Endothelial cell of umbilical vein (primary cell): ENCODE measurements around the gene NXN. TPM values are rescaled to one million over a fixed set of nuclear protein-coding genes. Genes with fewer than 3 reads are reported as not detected.

Experiments used
- BruUV-seq: library from RNA; stranded (reverse); fragments of 400-500 nt; replicated peaks from 2 replicates; lab custom pipeline; 2021; lab: Mats Ljungman, UMichigan
- CTCF ChIA-PET: fragments of 300-600, 350-600 bp; sonication (Branson Sonifier 250); formaldehyde crosslinking; loops from one replicate; lab custom pipeline; 2021; ENCODE audit warnings: antibody characterized with exemption, inconsistent platforms; lab: Charles Lee
- POLR2A ChIA-PET: fragments of 300-600, 350-600 bp; sonication (Branson Sonifier 250); formaldehyde crosslinking; loops from one replicate; lab custom pipeline; 2021; ENCODE audit warnings: antibody characterized with exemption, inconsistent platforms; lab: Charles Lee
- DNase-seq: peaks from one replicate; pipeline ENCODE4 v3.0.0-alpha.2; 2011; ENCODE audit warnings: low read depth, low spot score
- FAIRE-seq: peaks from 2 replicates; lab custom pipeline; 2011; peaks lifted over from hg19 to GRCh38; lab: Jason Lieb, UNC
- H2AFZ ChIP-seq: 2 replicates; pipeline ENCODE4 v1.6.0; 2012; ENCODE audit warnings: low read depth, low read length, control low read depth, inconsistent platforms
- H3K27ac ChIP-seq: 2 replicates; pipeline ENCODE4 v1.5.1; 2011; ENCODE audit warnings: low read depth, mild to moderate bottlenecking, control low read depth, low read length, moderate library complexity; ENCODE audit not compliant: insufficient read depth
- H3K27me3 ChIP-seq, 2 experiments: 2 replicates each; pipeline versions ENCODE4 v1.6.0 to v1.6.1; 2011; ENCODE audit warnings: low read length in 2 of 2, mixed read lengths in 1 of 2; ENCODE audit not compliant: control insufficient read depth in 2 of 2, insufficient read depth in 2 of 2
- H3K36me3 ChIP-seq, 2 experiments: 2 replicates in 1 of 2; 3 replicates in 1 of 2; pipeline ENCODE4 v1.5.1; 2011; ENCODE audit warnings: low read length in 2 of 2, mild to moderate bottlenecking in 1 of 2, moderate library complexity in 1 of 2; ENCODE audit not compliant: control insufficient read depth in 2 of 2, insufficient read depth in 2 of 2; ENCODE audit errors: extremely low read depth in 1 of 2
- H3K4me1 ChIP-seq: 3 replicates; pipeline ENCODE4 v1.5.1; 2011; ENCODE audit warnings: mild to moderate bottlenecking, low read length; ENCODE audit not compliant: control insufficient read depth, insufficient read depth; ENCODE audit errors: extremely low read depth
- H3K4me2 ChIP-seq: 2 replicates; pipeline ENCODE4 v1.6.1; 2011; ENCODE audit warnings: low read length, control low read depth, mixed read lengths; ENCODE audit not compliant: insufficient read depth
- H3K4me3 ChIP-seq, 3 experiments: fragments of 200-600 bp in 1 of 3; sonication (generic), shearing (Covaris generic) in 1 of 3; replicated peaks in 1 of 3; 2 replicates each; pipeline ENCODE4 v1.5.1; 2011 to 2016; ENCODE audit warnings: control low read depth in 3 of 3, low read length in 3 of 3, mild to moderate bottlenecking in 2 of 3, inconsistent platforms in 1 of 3, low read depth in 1 of 3, moderate library complexity in 1 of 3; ENCODE audit not compliant: insufficient read depth in 1 of 3
- H3K79me2 ChIP-seq: 2 replicates; pipeline ENCODE4 v1.6.0; 2012; ENCODE audit warnings: low read length, inconsistent platforms; ENCODE audit not compliant: control insufficient read depth, insufficient read depth
- H3K9ac ChIP-seq: replicated peaks from 2 replicates; pipeline ENCODE3; 2011; ENCODE audit warnings: low read length, control low read depth; ENCODE audit not compliant: insufficient read depth; ENCODE audit errors: extremely low read depth
- H3K9me1 ChIP-seq: replicated peaks from 3 replicates; pipeline ENCODE4 v1.6.0; 2011; ENCODE audit warnings: mild to moderate bottlenecking, low read length; ENCODE audit not compliant: control insufficient read depth, insufficient read depth; ENCODE audit errors: extremely low read depth
- H3K9me3 ChIP-seq: replicated peaks from 2 replicates; pipeline ENCODE4 v1.5.1; 2012; ENCODE audit warnings: low read length, inconsistent platforms; ENCODE audit not compliant: control insufficient read depth, insufficient read depth
- H4K20me1 ChIP-seq: replicated peaks from 2 replicates; pipeline ENCODE3; 2011; ENCODE audit warnings: mild to moderate bottlenecking, low read length; ENCODE audit not compliant: control insufficient read depth, insufficient read depth; ENCODE audit errors: extremely low read depth
- EZH2 ChIP-seq: IDR thresholded peaks from 2 replicates; pipeline ENCODE4 v1.6.1; 2012; ENCODE audit warnings: borderline replicate concordance, low read depth, mild to moderate bottlenecking, moderate library complexity, low read length, inconsistent platforms; ENCODE audit not compliant: severe bottlenecking
- FOS ChIP-seq: IDR thresholded peaks from 2 replicates; pipeline ENCODE4 v1.6.1; 2011; ENCODE audit warnings: mild to moderate bottlenecking, low read length, moderate library complexity, borderline replicate concordance; ENCODE audit not compliant: insufficient read depth
- GATA2 ChIP-seq: IDR thresholded peaks from 2 replicates; pipeline ENCODE4 v1.7.0; 2011; ENCODE audit warnings: low read depth, mild to moderate bottlenecking, moderate library complexity, mixed read lengths, low read length; ENCODE audit not compliant: insufficient read length, insufficient read depth
- JUN ChIP-seq: IDR thresholded peaks from 2 replicates; pipeline ENCODE4 v1.6.1; 2011; ENCODE audit warnings: borderline replicate concordance, low read depth; ENCODE audit not compliant: insufficient read length, insufficient read depth
- MYC ChIP-seq: IDR thresholded peaks from one replicate; pipeline ENCODE4 v1.6.1; 2011; ENCODE audit warnings: mild to moderate bottlenecking, low read depth, low read length
- POLR2A ChIP-seq: IDR thresholded peaks from 2 replicates; pipeline ENCODE4 v1.6.1; 2012; ENCODE audit warnings: low read depth, mild to moderate bottlenecking, control low read depth, low read length
- POLR2AphosphoS5 ChIP-seq: IDR thresholded peaks from 2 replicates; pipeline ENCODE4 v1.6.1; 2012; ENCODE audit warnings: low read depth, mild to moderate bottlenecking, control low read depth, low read length, moderate library complexity; ENCODE audit not compliant: insufficient read depth
- dilution Hi-C: fragments of 300-500 bp; cut with MboI; formaldehyde crosslinking; loops from one replicate; pipeline ENCODE4 v1.15.0; 2019; ENCODE audit warnings: low sequenced_read_pairs; ENCODE audit not compliant: extremely low pct_ligation_motif_present
- intact Hi-C: fragments of 100-400 bp; cut with micrococcal nuclease; formaldehyde crosslinking; loops from one replicate; pipeline ENCODE4 v1.10.0; 2022
- polyA plus RNA-seq, 4 experiments: library from polyadenylated mRNA; depleted of rRNA in 3 of 4; stranded (reverse) in 3 of 4; unstranded in 1 of 4; fragments of >200 nt; gene quantifications; 2 replicates each; pipeline versions ENCODE4 v1.2.1 to v1.2.3, GENCODE V29; 2011 to 2012; ENCODE audit warnings: missing spikeins in 1 of 4
- total RNA-seq: library from RNA; stranded (reverse); gene quantifications from 2 replicates; pipeline ENCODE4 v1.2.3, GENCODE V29; 2021
- TF ChIP-seq, protein P1 (sequence below), 2 donors: IDR thresholded peaks; 1 replicate in 1 of 2; 2 replicates in 1 of 2; pipeline ENCODE4 v1.5.1; 2011; ENCODE audit warnings: low read length in 2 of 2, mild to moderate bottlenecking in 2 of 2, moderate library complexity in 2 of 2, control low read depth in 1 of 2, inconsistent platforms in 1 of 2, low read depth in 1 of 2; ENCODE audit not compliant: insufficient read depth in 1 of 2; ENCODE audit errors: extremely low read depth in 1 of 2
- TF ChIP-seq, protein P2 (sequence below): IDR thresholded peaks from 2 replicates; pipeline ENCODE4 v1.6.1; 2011; ENCODE audit not compliant: insufficient read depth, insufficient read length

NXN gene
- total and polyA plus RNA-seq, 2 donors (not counting 3 experiments of a cell fraction or from before 2014, with no cell fraction given) = 69.5 to 77.3 TPM

- H3K27me3 ChIP-seq = no peaks in the 10 kb centered on the region
- H3K9me1 ChIP-seq = no peaks in the 10 kb centered on the region
- no peak overlapping the region for H3K4me2 ChIP-seq
- H3K4me1 ChIP-seq = peaks cover 5% of the 10 kb centered on the region
- BruUV-seq = no TSS peak
- TF ChIP-seq, protein P1, sequence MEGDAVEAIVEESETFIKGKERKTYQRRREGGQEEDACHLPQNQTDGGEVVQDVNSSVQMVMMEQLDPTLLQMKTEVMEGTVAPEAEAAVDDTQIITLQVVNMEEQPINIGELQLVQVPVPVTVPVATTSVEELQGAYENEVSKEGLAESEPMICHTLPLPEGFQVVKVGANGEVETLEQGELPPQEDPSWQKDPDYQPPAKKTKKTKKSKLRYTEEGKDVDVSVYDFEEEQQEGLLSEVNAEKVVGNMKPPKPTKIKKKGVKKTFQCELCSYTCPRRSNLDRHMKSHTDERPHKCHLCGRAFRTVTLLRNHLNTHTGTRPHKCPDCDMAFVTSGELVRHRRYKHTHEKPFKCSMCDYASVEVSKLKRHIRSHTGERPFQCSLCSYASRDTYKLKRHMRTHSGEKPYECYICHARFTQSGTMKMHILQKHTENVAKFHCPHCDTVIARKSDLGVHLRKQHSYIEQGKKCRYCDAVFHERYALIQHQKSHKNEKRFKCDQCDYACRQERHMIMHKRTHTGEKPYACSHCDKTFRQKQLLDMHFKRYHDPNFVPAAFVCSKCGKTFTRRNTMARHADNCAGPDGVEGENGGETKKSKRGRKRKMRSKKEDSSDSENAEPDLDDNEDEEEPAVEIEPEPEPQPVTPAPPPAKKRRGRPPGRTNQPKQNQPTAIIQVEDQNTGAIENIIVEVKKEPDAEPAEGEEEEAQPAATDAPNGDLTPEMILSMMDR (IDR thresholded peaks at IDR 0.05; ENCODE audit: extremely low read depth in 1 of 2, insufficient read depth in 1 of 2, low read depth in 1 of 2, low read length in 2 of 2) = no peak
- TF ChIP-seq JUN (no peak), GATA2 (no peak), EZH2 (no peak), POLR2A (no peak), FOS (no peak), MYC (no peak), POLR2AphosphoS5 (no peak)
- TF ChIP-seq, protein P2, sequence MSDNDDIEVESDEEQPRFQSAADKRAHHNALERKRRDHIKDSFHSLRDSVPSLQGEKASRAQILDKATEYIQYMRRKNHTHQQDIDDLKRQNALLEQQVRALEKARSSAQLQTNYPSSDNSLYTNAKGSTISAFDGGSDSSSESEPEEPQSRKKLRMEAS = no peak
- no peak overlapping the region for H2AFZ ChIP-seq
- no peaks in the 10 kb centered on the region for H4K20me1 ChIP-seq
- ChIA-PET POLR2A (interaction anchor here (0.5 to 0.6 kb wide), 2 partner anchors 13 to 25 kb away, joined by 3 to 7 read pairs; no protein-coding TSS in a partner anchor), CTCF (interaction anchor here (1.4 to 2.5 kb wide), 2 partner anchors 29 to 72 kb away, joined by 4 to 10 read pairs; no protein-coding TSS in a partner anchor)
- no peak for FAIRE-seq
- H3K9ac ChIP-seq = no peak overlapping the region
- H3K36me3 ChIP-seq = no peaks in the 10 kb centered on the region
- H3K4me3 ChIP-seq = no peak overlapping the region
- H3K27ac ChIP-seq = no peak overlapping the region
- DNase-seq = no peak
- no peaks in the 10 kb centered on the region for H3K9me3 ChIP-seq
- H3K79me2 ChIP-seq = peaks cover 5% of the 10 kb centered on the region
- intact Hi-C loops = loop anchor here (5.0 kb wide), 1 partner anchor 34 kb away; no protein-coding TSS in a partner anchor
- dilution Hi-C loops = no loop called here
Observed at GRCh38 chr17:951325-952132, 28.0 kb downstream of the NXN start.
